SH-SY5Y (cell line): ENCODE data around the gene CCDC3.

ENCODE experiments used
- GATA2 ChIP-seq: IDR thresholded peaks from 2 replicates; pipeline ENCODE4 v1.6.1; 2011; ENCODE audit warnings: mild to moderate bottlenecking, low read depth, low read length
- GATA3 ChIP-seq: IDR thresholded peaks from 2 replicates; pipeline ENCODE4 v1.6.1; 2011; ENCODE audit warnings: low read depth, mild to moderate bottlenecking, low read length, moderate library complexity

DNA sequence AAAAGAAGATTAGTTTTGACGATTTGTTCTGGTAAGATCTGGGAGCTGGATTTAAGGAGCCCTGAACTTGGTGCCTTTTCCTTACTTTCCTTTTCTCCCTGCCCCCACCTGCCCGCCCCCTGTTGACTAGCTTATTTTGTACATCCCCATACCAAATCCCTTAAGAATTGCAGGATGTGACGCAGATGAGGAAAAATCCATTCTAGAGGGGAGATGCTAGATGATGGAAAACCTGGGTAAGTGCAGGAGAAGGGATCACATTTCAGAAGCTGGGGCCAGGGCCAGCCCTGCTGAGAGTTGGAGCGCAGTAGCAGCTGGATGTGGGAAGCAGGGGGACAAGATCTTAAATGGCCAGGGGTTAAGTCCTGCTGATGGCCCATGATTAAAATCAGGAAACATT, 93.9 kb downstream of the CCDC3 start:
- TF ChIP-seq GATA3 = no peak
- no peak for TF ChIP-seq GATA2
